Gastrocnemius medialis (tissue), 4 donors: Measurements from ENCODE around the gene TMEM92. TPM values are rescaled to one million over a fixed set of nuclear protein-coding genes. Genes with fewer than 3 reads are reported as not detected.

Experiments
- ATAC-seq, 2 donors: fragments of 150-250 bp; one replicate each; pipeline ENCODE4 v1.9.1; 2016
- DNase-seq, 2 donors: peaks; one replicate each; pipeline ENCODE4 v3.0.0-alpha.2; 2019
- H3K27ac ChIP-seq, 4 donors: fragments of 200-600 bp; sonication (generic); 1 replicate in 1 of 4; 2 replicates in 3 of 4; pipeline ENCODE4 v1.5.1; 2016 to 2018; ENCODE audit warnings: mild to moderate bottlenecking in 2 of 4, moderate library complexity in 1 of 4
- H3K27me3 ChIP-seq, 3 donors: fragments of 200-600 bp; sonication (generic) in 2 of 3; 1 replicate in 1 of 3; 2 replicates in 2 of 3; pipeline versions ENCODE4 v1.5.1 to v1.6.0; 2016 to 2019; ENCODE audit warnings: mild to moderate bottlenecking in 1 of 3, moderate library complexity in 1 of 3
- H3K36me3 ChIP-seq, 2 donors: fragments of 200-600 bp; sonication (generic) in 1 of 2; one replicate each; pipeline ENCODE4 v1.5.1; 2017 to 2018
- H3K4me1 ChIP-seq, 2 donors: fragments of 200-600 bp; sonication (generic) in 1 of 2; one replicate each; pipeline ENCODE4 v1.5.1; 2016 to 2017; ENCODE audit warnings: mild to moderate bottlenecking in 2 of 2
- H3K4me3 ChIP-seq, 4 donors: fragments of 200-600 bp; sonication (generic) in 3 of 4; 1 replicate in 1 of 4; 2 replicates in 3 of 4; pipeline ENCODE4 v1.5.1; 2016 to 2019; ENCODE audit warnings: mild to moderate bottlenecking in 2 of 4
- H3K9me3 ChIP-seq, 3 donors: fragments of 200-600 bp; sonication (generic) in 2 of 3; 1 replicate in 1 of 3; 2 replicates in 2 of 3; pipeline ENCODE4 v1.5.1; 2016 to 2019
- POLR2A ChIP-seq, 2 donors: fragments of 450-650 bp; IDR thresholded peaks; one replicate each; pipeline ENCODE4 v1.6.1; 2017; ENCODE audit warnings: antibody characterized with exemption in 2 of 2, mild to moderate bottlenecking in 2 of 2, moderate library complexity in 2 of 2
- in situ Hi-C, 4 donors: fragments of 200-750 bp; cut with MboI; loops; one replicate each; pipeline versions ENCODE4 v1.15.0 to v1.8.0; 2017; ENCODE audit warnings: low sequenced_read_pairs in 4 of 4
- intact Hi-C: fragments of 100-400 bp; cut with DNase I; formaldehyde crosslinking; loops from one replicate; pipeline ENCODE4 v1.15.1; 2023; ENCODE audit warnings: low total_unique reads
- total RNA-seq, 4 donors: library from RNA; depleted of rRNA; stranded (reverse); fragments of >200 nt; gene quantifications; one replicate each; pipeline versions ENCODE4 v1.1.0 to v1.2.3, GENCODE V29; 2016
- TF ChIP-seq, protein P1 (sequence below), 5 experiments: fragments of 450-650 bp in 3 of 5; fragments of 200-600 bp in 2 of 5; sonication (generic) in 2 of 5; IDR thresholded peaks in 4 of 5; conservative IDR thresholded peaks in 1 of 5; 1 replicate in 4 of 5; 2 replicates in 1 of 5; pipeline ENCODE4 v1.5.1; 2016 to 2019; ENCODE audit warnings: antibody characterized with exemption in 5 of 5, mild to moderate bottlenecking in 3 of 5, moderate library complexity in 3 of 5

TMEM92 gene
- total RNA-seq, 4 donors from 2014 or later, result not detected

DNA sequence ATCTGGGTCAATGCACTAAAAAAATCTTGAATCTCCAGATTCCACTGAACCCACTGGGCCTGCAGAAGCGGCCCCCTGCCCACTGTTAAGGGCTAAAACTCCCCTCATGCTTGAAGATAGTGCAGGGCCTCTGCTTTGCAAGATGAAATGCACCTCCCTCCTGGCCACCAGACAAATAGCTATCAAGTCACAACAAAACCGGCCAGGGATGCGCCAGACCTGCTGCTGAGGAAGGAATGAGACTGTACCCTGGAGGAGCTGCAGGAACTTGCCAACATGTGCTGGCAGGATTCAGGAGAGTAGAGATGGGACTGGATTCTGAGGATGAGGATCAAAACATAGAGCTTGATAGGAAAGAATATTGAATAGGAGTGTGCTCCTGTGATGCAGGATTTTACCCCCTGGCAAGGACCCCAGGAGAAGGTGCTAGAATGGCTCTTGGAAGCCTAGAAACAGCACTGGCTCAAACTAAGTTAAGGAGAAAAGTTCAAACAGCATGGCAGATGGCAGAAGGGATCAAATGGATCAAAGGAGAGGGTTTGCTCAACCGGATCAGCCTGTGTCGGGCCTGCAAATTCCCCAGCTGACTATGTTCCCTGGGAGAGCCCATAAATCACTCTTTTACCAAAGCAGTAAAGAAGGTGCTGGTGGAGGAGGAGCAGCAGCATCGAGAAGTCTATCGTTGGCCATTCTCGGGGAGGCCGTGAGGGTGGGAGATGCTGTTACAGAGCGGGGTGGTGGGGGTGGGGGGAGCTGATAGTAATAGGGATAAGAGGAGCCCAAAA, 44.4 kb downstream of the TMEM92 start:
- Histone ChIP-seq H3K27me3 (no peaks in the 10 kb centered on the region), H3K4me1 (peaks cover 7 to 10% of the 10 kb centered on the region in 2 donors), H3K4me3 (no peak overlapping the region), H3K36me3 (no peaks in the 10 kb centered on the region), H3K27ac (no peak overlapping the region), H3K9me3 (no peaks in the 10 kb centered on the region)
- in situ Hi-C loops (no loop called here), intact Hi-C loops (no loop called here)
- peak; percentile 65 to 80 for ATAC-seq
- no peak for DNase-seq
- TF ChIP-seq, protein P1, sequence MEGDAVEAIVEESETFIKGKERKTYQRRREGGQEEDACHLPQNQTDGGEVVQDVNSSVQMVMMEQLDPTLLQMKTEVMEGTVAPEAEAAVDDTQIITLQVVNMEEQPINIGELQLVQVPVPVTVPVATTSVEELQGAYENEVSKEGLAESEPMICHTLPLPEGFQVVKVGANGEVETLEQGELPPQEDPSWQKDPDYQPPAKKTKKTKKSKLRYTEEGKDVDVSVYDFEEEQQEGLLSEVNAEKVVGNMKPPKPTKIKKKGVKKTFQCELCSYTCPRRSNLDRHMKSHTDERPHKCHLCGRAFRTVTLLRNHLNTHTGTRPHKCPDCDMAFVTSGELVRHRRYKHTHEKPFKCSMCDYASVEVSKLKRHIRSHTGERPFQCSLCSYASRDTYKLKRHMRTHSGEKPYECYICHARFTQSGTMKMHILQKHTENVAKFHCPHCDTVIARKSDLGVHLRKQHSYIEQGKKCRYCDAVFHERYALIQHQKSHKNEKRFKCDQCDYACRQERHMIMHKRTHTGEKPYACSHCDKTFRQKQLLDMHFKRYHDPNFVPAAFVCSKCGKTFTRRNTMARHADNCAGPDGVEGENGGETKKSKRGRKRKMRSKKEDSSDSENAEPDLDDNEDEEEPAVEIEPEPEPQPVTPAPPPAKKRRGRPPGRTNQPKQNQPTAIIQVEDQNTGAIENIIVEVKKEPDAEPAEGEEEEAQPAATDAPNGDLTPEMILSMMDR (IDR thresholded peaks at IDR 0.05 in 4 of 5, conservative IDR thresholded peaks at IDR 0.05 in 1 of 5), result no peak
- no peak for TF ChIP-seq POLR2A (IDR thresholded peaks at IDR 0.05)

DNA sequence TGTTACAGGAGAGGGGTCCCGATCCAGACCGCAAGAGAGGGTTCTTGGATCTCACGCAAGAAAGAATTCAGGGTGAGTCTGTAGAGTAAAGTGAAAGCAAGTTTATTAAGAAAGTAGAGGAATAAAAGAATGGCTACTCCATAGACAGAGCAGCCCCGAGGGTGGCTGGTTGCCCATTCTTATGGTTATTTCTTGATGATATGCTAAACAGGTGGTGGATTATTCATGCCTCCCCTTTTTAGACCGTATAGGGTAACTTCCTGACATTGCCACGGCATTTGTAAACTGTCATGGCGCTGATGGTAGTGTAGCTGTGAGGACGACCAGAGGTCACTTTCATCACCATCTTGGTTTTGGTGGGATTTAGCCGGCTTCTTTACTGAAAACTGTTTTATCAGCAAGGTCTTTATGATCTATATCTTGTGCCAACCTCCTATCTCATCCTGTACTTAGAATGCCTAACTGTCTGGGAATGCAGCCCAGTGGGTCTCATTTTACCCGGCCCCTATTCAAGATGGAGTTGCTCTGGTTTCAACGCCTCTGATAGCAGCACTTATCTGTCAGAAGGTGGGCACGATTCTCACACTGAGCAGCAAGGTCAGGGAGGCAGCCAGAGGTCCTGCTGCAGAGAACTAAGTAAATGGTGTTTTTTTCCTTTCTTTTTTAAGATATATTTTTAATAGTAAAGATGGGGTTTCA, 45.2 kb downstream of the TMEM92 start:
- intact Hi-C loops, result no loop called here
- Histone ChIP-seq H3K4me1 (peaks cover 7 to 10% of the 10 kb centered on the region in 2 donors), H3K27me3 (no peaks in the 10 kb centered on the region), H3K27ac (no peak overlapping the region), H3K9me3 (no peaks in the 10 kb centered on the region), H3K4me3 (no peak overlapping the region), H3K36me3 (no peaks in the 10 kb centered on the region)
- TF ChIP-seq POLR2A (IDR thresholded peaks at IDR 0.05), result no peak
- TF ChIP-seq, protein P1 (IDR thresholded peaks at IDR 0.05 in 4 of 5, conservative IDR thresholded peaks at IDR 0.05 in 1 of 5), result no peak
- ATAC-seq (no peak), DNase-seq (no peak)
- in situ Hi-C loops, result no loop called here

DNA sequence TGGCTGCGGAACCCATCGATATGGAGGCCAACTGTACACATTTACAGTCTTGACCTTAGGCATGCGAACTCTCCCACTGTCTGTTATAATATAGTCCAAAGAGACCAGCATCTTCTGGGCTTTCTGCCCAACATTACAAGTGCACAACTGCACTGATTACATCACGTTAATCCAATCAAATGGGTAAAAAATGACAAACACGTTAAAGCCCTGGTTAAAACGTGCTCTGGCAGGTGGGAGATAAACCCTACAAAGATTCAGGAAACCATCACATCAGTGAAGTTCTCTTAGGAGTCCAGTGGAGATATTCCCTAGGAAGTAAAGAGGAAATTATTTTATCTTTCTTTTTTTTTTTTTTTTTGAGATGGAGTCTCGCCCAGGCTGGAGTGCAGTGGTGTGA, 48.0 kb downstream of the TMEM92 start:
- Histone ChIP-seq H3K9me3 (no peaks in the 10 kb centered on the region), H3K4me3 (no peak overlapping the region), H3K36me3 (no peaks in the 10 kb centered on the region), H3K27ac (no peak overlapping the region), H3K27me3 (peaks cover 0 to 2% (median 0%) of the 10 kb centered on the region in 3 donors), H3K4me1 (peaks cover 7 to 10% of the 10 kb centered on the region in 2 donors)
- intact Hi-C loops (no loop called here), in situ Hi-C loops (no loop called here)
- ATAC-seq (no peak), DNase-seq (no peak)
- no peak for TF ChIP-seq POLR2A (IDR thresholded peaks at IDR 0.05)
- TF ChIP-seq, protein P1 (IDR thresholded peaks at IDR 0.05 in 4 of 5, conservative IDR thresholded peaks at IDR 0.05 in 1 of 5), result no peak

DNA sequence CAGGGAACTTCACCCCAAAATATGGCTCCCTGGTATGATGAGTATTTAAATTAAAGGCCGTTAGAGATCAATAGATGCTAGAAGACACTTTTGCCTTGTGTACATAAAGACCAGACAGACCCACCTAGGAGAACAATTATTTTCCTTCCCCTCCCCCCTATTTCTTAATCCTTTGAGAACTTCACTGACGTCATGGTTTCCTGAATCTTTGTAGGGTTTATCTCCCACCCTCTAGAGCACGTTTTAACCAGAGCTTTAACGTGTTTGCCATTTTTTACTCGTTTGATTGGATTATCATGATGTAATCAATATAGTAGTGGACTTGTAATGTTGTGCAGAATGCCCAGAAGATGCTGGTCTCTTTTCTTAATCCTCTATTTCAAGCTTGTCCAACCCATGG, 48.8 kb downstream of the TMEM92 start:
- intact Hi-C loops (no loop called here), in situ Hi-C loops (no loop called here)
- Histone ChIP-seq H3K27me3 (peaks cover 0 to 2% (median 0%) of the 10 kb centered on the region in 3 donors), H3K36me3 (no peaks in the 10 kb centered on the region), H3K4me1 (peaks cover 7 to 8% of the 10 kb centered on the region in 2 donors), H3K4me3 (no peak overlapping the region), H3K9me3 (no peaks in the 10 kb centered on the region), H3K27ac (no peak overlapping the region)
- no peak for ATAC-seq
- TF ChIP-seq POLR2A (IDR thresholded peaks at IDR 0.05), result no peak
- TF ChIP-seq, protein P1 (IDR thresholded peaks at IDR 0.05 in 4 of 5, conservative IDR thresholded peaks at IDR 0.05 in 1 of 5), result no peak
- no peak for DNase-seq
